Progenitor cell of endocrine pancreas (in vitro differentiated cells): ENCODE measurements around the gene BCLAF1. TPM values are rescaled to one million over a fixed set of nuclear protein-coding genes. Genes with fewer than 3 reads are reported as not detected.

Experiments
- DNase-seq: peaks from one replicate; pipeline ENCODE4 v3.0.0; 2021; ENCODE audit warnings: low spot score; ENCODE audit not compliant: unreplicated experiment
- H3K27ac Mint-ChIP-seq: 2 replicates; pipeline ENCODE4 v1.8.0; 2021; ENCODE audit warnings: mild to moderate bottlenecking, moderate library complexity, mixed read lengths
- H3K27me3 Mint-ChIP-seq: 2 replicates; pipeline ENCODE4 v1.8.0; 2021; ENCODE audit warnings: mixed read lengths
- H3K36me3 Mint-ChIP-seq: 2 replicates; pipeline ENCODE4 v1.8.0; 2022; ENCODE audit warnings: mixed read lengths; ENCODE audit not compliant: insufficient read depth
- H3K4me1 Mint-ChIP-seq: 2 replicates; pipeline ENCODE4 v1.8.0; 2021; ENCODE audit warnings: low read depth, mixed read lengths
- H3K4me3 Mint-ChIP-seq: 2 replicates; pipeline ENCODE4 v1.8.0; 2021; ENCODE audit warnings: low read depth, mild to moderate bottlenecking, moderate library complexity, mixed read lengths
- H3K9me3 Mint-ChIP-seq: 2 replicates; pipeline ENCODE4 v1.8.0; 2021; ENCODE audit warnings: low read depth, mixed read lengths
- total RNA-seq: library from RNA; stranded (reverse); gene quantifications from 2 replicates; pipeline ENCODE4 v1.2.1, GENCODE V29; 2021
- TF ChIP-seq, protein P1 (sequence below): fragments of 200-600 bp; sonication (generic); IDR thresholded peaks from one replicate; pipeline ENCODE4 v1.5.0; 2021; ENCODE audit warnings: antibody characterized with exemption, mild to moderate bottlenecking; ENCODE audit not compliant: unreplicated experiment

BCLAF1 gene
- total RNA-seq, 1 donor from 2014 or later: 256 TPM

DNA sequence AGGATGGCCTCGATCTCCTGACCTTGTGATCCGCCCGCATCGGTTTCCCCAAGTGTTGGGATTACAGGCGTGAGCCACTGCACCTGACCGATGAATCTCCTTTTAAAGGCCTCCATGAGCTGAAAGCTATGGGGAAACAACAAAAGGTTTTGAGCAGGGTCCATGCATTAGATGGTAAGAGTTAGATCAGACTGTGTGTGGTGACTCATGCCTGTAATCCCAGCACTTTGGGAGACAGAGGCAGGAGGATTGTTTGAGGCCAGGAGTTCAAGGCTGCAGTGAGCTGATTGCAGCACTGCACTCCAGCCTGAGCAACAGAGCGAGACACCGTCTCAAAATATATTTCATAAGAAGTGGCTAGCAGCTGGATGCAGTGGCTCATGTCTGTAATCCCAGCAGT lies 41.0 kb upstream of the BCLAF1 start:
- no peak overlapping the region for H3K27ac Mint-ChIP-seq

DNA sequence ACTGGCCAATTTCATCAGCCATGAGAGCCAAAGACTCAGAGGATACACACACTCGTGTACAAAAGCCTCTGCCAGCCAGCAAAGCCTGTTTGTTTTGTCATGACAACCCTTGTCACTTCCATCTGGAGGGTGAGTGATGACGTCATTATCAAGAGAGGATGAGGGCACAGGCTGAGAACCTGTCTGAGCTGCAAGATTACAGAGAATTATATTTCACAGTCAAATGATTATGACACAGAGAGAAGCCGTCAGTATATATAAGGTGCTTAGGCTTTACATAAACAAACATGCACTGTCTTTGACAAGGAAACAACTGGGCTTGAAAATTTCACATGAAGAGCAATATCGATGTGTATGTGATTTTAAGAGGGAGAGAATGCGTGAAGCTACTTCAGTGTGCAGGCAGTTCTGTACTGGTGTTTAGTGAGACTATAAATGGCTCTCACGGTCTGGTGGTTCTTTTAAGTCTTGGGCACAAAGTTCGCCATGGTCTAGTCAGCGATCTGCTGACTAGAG lies 36.5 kb upstream of the BCLAF1 start:
- TF ChIP-seq, protein P1, sequence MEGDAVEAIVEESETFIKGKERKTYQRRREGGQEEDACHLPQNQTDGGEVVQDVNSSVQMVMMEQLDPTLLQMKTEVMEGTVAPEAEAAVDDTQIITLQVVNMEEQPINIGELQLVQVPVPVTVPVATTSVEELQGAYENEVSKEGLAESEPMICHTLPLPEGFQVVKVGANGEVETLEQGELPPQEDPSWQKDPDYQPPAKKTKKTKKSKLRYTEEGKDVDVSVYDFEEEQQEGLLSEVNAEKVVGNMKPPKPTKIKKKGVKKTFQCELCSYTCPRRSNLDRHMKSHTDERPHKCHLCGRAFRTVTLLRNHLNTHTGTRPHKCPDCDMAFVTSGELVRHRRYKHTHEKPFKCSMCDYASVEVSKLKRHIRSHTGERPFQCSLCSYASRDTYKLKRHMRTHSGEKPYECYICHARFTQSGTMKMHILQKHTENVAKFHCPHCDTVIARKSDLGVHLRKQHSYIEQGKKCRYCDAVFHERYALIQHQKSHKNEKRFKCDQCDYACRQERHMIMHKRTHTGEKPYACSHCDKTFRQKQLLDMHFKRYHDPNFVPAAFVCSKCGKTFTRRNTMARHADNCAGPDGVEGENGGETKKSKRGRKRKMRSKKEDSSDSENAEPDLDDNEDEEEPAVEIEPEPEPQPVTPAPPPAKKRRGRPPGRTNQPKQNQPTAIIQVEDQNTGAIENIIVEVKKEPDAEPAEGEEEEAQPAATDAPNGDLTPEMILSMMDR: no peak
- no peaks in the 10 kb centered on the region for H3K36me3 Mint-ChIP-seq
- DNase-seq: no peak
- H3K27me3 Mint-ChIP-seq: no peaks in the 10 kb centered on the region
- peaks cover 12% of the 10 kb centered on the region for H3K4me1 Mint-ChIP-seq
- H3K27ac Mint-ChIP-seq: no peak overlapping the region
- no peak overlapping the region for H3K4me3 Mint-ChIP-seq
- no peaks in the 10 kb centered on the region for H3K9me3 Mint-ChIP-seq

More for the DNA sequence above, 41.0 kb upstream of the BCLAF1 start:
- Mint-ChIP-seq H3K36me3 (no peaks in the 10 kb centered on the region), H3K4me3 (no peak overlapping the region), H3K9me3 (no peaks in the 10 kb centered on the region), H3K4me1 (peaks cover 3% of the 10 kb centered on the region), H3K27me3 (no peaks in the 10 kb centered on the region)
- TF ChIP-seq, protein P1: no peak
- DNase-seq: no peak

DNA sequence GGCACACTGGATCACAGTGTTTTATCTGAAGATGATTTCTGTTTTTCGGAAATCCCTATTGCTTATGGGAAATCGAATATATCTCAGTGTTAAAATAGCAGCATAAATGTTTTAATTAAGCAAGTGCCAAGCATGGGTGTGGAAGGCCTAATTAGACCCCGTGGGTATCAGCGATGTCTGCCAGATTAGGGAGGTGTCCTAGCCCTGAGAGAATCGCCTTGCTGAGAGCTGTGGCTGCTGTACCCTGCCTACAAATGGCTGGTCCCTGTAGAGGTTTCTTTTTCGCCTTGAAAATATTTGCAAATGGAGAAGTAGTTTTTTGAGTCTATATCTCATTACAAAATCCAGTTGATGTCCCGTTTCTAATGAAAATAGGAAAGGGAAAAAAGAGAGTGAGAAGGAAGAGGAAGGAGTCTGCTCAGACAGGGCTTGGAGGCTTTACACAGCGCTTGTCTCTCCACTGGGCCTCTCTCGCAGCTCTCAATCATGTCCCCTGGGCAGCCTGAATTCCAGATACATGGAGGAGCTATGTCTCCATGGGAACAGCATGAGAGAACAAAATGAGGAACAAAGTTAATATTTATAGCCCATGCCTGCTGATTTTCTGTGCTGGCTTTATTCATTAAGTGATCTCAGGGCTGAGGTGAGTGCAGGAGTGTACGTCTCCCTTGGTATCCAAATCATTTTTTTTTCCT lies 35.2 kb upstream of the BCLAF1 start:
- no peaks in the 10 kb centered on the region for H3K9me3 Mint-ChIP-seq
- no peak for DNase-seq
- H3K27me3 Mint-ChIP-seq: no peaks in the 10 kb centered on the region
- no peak overlapping the region for H3K4me3 Mint-ChIP-seq
- TF ChIP-seq, protein P1: no peak
- H3K27ac Mint-ChIP-seq: no peak overlapping the region
- peaks cover 12% of the 10 kb centered on the region for H3K4me1 Mint-ChIP-seq
- H3K36me3 Mint-ChIP-seq: no peaks in the 10 kb centered on the region

DNA sequence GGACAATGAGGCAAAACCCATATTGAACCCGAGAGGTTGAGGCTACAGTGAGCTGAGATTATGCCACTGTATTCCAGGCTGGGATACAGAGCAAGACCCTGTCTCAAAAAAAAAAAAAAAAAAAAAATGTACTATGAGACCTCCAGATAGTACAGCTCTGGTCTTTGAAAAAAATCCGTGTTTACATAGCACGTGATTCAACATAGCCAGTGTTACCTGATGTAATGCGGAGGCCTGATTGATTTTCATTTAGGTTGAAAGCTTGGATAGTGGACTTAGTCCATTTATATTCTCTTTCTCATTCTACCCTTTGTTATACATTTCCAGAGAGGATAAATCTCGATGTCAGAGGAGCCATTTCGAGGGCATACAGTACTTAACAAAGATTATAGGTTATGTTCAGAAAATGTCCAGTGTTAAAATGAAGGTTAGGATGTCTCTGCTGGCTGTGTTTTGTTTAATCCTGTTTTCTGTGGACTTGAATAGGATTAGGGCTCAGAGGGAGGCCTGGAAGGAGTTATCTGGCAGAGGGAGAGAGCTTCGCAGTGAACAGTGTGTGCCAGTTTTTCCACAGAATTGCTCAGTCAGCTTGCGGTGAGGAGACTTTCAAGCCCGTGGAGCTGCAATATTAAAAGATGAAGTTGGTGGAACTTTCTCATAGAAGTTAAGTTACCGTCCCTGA lies 33.9 kb upstream of the BCLAF1 start:
- peaks cover 9% of the 10 kb centered on the region for H3K4me1 Mint-ChIP-seq
- peak overlapping the region; percentile 27 for H3K4me3 Mint-ChIP-seq
- no peaks in the 10 kb centered on the region for H3K9me3 Mint-ChIP-seq
- TF ChIP-seq, protein P1: no peak
- no peaks in the 10 kb centered on the region for H3K36me3 Mint-ChIP-seq
- no peaks in the 10 kb centered on the region for H3K27me3 Mint-ChIP-seq
- peak overlapping the region; percentile 84 for H3K27ac Mint-ChIP-seq
- no peak for DNase-seq

DNA sequence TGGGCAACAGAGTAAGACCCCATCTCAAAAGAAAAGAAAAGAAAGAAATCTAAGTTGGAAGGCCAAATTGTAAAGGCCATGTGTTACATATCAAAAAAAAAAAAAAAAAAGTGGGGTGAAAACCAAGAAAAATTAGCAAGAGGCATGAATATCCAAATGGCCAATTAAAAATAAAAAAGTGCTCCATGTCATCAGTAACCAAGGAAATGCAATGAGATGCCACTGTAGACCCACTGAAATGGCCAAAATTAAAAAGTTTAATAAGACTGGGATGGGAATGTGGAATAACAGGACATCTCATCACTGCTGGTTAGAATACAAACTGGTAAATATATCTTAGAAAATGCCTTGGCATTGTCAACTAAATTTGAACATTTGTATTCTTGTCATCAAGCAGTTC lies 30.1 kb upstream of the BCLAF1 start:
- Mint-ChIP-seq H3K4me1 (peaks cover 9% of the 10 kb centered on the region), H3K9me3 (no peaks in the 10 kb centered on the region), H3K27me3 (peaks cover 3% of the 10 kb centered on the region), H3K36me3 (no peaks in the 10 kb centered on the region), H3K27ac (no peak overlapping the region), H3K4me3 (no peak overlapping the region)
- DNase-seq: no peak
- TF ChIP-seq, protein P1: no peak
